ENCODE results near the gene DDHD1.

The DDHD1 gene

DNA sequence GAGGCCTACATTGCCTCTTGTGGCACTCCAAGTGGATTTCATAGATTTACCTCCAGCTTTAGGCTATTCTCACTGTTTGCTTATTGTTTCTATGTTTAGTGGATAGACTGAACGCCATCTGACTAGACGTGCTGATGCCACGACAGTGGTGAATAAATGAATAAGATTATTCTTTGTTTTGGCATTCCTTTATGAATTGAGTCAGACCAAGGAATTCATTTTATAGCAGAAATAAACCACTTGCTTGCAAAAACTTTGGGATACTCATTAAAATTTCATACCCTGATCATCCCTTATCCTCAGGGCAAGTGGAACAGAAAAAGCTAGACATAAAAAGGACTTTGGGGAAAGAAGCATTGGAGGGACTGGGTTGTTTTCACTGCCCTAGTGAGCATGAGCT is 130.5 kb downstream of the DDHD1 start:
- Histone ChIP-seq H3K27ac (replicated peaks) (no peak overlapping the region), H3K4me3 (replicated peaks; ENCODE audit: insufficient read depth, low read length) (no peak overlapping the region), H3K27me3 (ENCODE audit: insufficient read depth, poor library complexity, severe bottlenecking) (no peaks in the 10 kb centered on the region)
- no peak for DNase-seq (ENCODE audit: low read depth in 1 of 2, low spot score in 1 of 2)
- TF ChIP-seq SPI1 (IDR thresholded peaks at IDR 0.05; ENCODE audit: borderline replicate concordance, low read depth) (no peak), POLR2AphosphoS5 (IDR thresholded peaks at IDR 0.05; ENCODE audit: low read depth) (no peak), GABPA (IDR thresholded peaks at IDR 0.05; ENCODE audit: low read depth) (no peak)
- TF ChIP-seq, protein P1, sequence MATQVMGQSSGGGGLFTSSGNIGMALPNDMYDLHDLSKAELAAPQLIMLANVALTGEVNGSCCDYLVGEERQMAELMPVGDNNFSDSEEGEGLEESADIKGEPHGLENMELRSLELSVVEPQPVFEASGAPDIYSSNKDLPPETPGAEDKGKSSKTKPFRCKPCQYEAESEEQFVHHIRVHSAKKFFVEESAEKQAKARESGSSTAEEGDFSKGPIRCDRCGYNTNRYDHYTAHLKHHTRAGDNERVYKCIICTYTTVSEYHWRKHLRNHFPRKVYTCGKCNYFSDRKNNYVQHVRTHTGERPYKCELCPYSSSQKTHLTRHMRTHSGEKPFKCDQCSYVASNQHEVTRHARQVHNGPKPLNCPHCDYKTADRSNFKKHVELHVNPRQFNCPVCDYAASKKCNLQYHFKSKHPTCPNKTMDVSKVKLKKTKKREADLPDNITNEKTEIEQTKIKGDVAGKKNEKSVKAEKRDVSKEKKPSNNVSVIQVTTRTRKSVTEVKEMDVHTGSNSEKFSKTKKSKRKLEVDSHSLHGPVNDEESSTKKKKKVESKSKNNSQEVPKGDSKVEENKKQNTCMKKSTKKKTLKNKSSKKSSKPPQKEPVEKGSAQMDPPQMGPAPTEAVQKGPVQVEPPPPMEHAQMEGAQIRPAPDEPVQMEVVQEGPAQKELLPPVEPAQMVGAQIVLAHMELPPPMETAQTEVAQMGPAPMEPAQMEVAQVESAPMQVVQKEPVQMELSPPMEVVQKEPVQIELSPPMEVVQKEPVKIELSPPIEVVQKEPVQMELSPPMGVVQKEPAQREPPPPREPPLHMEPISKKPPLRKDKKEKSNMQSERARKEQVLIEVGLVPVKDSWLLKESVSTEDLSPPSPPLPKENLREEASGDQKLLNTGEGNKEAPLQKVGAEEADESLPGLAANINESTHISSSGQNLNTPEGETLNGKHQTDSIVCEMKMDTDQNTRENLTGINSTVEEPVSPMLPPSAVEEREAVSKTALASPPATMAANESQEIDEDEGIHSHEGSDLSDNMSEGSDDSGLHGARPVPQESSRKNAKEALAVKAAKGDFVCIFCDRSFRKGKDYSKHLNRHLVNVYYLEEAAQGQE (IDR thresholded peaks at IDR 0.05; ENCODE audit: insufficient replicate concordance, low read depth), result no peak

DNA sequence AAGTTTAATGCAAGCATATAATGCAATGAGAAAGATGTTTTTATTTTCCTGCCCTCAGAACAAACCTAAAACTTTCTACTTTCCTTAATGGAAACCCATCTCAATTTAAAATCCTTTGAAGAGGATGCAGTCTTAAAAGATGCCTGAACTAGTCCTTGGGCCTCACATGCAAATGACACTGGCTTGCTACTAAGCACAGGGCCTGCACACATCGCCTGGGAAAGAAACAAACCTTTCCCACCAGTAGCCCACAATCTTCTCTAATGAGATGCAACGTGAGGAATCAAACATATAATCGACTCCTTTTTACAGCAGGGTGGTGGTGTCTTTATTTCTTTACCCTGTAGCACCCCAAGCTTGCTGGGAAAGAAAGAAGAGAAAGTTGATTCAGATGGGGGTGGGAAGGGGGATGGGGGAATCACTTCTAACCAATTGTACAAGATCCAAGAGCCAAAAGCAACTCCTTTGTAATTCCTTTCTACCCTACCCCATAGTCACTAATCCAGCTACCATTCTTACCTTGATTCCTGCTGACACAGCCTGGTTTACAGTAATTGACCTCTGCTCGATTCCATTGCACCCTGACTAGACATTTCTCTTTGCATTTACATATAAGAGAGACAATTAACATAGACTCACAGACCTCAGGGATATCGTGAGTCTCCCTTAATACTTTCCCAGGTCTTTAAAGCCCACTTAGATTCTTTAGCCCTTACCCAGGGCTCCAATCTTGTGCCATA is 132.8 kb downstream of the DDHD1 start:
- TF ChIP-seq, protein P2, sequence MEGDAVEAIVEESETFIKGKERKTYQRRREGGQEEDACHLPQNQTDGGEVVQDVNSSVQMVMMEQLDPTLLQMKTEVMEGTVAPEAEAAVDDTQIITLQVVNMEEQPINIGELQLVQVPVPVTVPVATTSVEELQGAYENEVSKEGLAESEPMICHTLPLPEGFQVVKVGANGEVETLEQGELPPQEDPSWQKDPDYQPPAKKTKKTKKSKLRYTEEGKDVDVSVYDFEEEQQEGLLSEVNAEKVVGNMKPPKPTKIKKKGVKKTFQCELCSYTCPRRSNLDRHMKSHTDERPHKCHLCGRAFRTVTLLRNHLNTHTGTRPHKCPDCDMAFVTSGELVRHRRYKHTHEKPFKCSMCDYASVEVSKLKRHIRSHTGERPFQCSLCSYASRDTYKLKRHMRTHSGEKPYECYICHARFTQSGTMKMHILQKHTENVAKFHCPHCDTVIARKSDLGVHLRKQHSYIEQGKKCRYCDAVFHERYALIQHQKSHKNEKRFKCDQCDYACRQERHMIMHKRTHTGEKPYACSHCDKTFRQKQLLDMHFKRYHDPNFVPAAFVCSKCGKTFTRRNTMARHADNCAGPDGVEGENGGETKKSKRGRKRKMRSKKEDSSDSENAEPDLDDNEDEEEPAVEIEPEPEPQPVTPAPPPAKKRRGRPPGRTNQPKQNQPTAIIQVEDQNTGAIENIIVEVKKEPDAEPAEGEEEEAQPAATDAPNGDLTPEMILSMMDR (IDR thresholded peaks at IDR 0.05; ENCODE audit: insufficient read depth, low read length), result no peak
- TF ChIP-seq GABPA (IDR thresholded peaks at IDR 0.05; ENCODE audit: low read depth), result no peak
- TF ChIP-seq POLR2AphosphoS5 (IDR thresholded peaks at IDR 0.05; ENCODE audit: low read depth), result no peak
- no peak for TF ChIP-seq SPI1 (IDR thresholded peaks at IDR 0.05; ENCODE audit: borderline replicate concordance, low read depth)
- TF ChIP-seq, protein P1 (IDR thresholded peaks at IDR 0.05; ENCODE audit: insufficient replicate concordance, low read depth), result no peak
- Histone ChIP-seq H3K27ac (replicated peaks) (no peak overlapping the region), H3K27me3 (ENCODE audit: insufficient read depth, poor library complexity, severe bottlenecking) (no peaks in the 10 kb centered on the region), H3K4me3 (replicated peaks; ENCODE audit: insufficient read depth, low read length) (no peak overlapping the region)
- DNase-seq (ENCODE audit: low read depth in 1 of 2, low spot score in 1 of 2), result no peak

DNA sequence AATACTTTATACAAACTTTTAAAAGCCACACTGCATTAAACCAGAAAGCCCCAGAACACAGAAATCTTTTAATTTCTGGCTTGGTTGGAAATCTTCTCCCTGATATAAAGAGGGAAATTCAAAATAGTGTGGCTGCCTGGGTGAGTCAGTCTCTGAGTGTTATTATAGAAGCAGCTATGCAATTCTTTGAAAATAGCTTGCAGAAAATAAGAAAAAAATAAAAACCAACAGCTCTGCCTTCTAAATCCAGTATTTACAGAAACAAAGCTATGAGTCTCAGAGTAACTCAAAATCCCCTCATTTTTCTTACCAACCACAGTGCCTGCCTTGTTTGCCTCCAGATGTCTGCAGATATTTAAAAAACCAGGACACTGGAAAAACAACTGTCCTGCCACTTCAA is 133.7 kb downstream of the DDHD1 start:
- Histone ChIP-seq H3K27ac (replicated peaks) (no peak overlapping the region), H3K4me3 (replicated peaks; ENCODE audit: insufficient read depth, low read length) (no peak overlapping the region), H3K27me3 (ENCODE audit: insufficient read depth, poor library complexity, severe bottlenecking) (no peaks in the 10 kb centered on the region)
- DNase-seq (ENCODE audit: low read depth in 1 of 2, low spot score in 1 of 2), result no peak
- TF ChIP-seq, protein P1 (IDR thresholded peaks at IDR 0.05; ENCODE audit: insufficient replicate concordance, low read depth), result no peak
- TF ChIP-seq GABPA (IDR thresholded peaks at IDR 0.05; ENCODE audit: low read depth), result no peak
- TF ChIP-seq, protein P2 (IDR thresholded peaks at IDR 0.05; ENCODE audit: insufficient read depth, low read length), result no peak
- no peak for TF ChIP-seq SPI1 (IDR thresholded peaks at IDR 0.05; ENCODE audit: borderline replicate concordance, low read depth)
- no peak for TF ChIP-seq POLR2AphosphoS5 (IDR thresholded peaks at IDR 0.05; ENCODE audit: low read depth)

All from HL-60 (cell line).